Stimulated activated CD4-positive, alpha-beta T cell treated with anti-CD3 and anti-CD28 coated beads, Interleukin-1b, Interleukin-23, amount 100 ng/mL, for 4 hours (primary cell): ENCODE results near the gene PAX8.
"Not testable (repeated sequence)": the region's sequence is repeated elsewhere in the genome, so short reads cannot be mapped to it uniquely, and the experiment has no call there.

ENCODE experiments used
- DNase-seq, 2 donors: peaks; one replicate each; pipeline ENCODE4 v3.0.0-alpha.2; 2020; ENCODE audit warnings: low read depth in 2 of 2

The PAX8 gene

GRCh38 chr2:113278742-113279139, at the start of gene PAX8:
TSS of gene PAX8 (minus strand) at chr2:113278921. CDS start at chr2:113278394, 527 bp downstream.
- DNase-seq: no peak

GRCh38 chr2:113328043-113328442, 49.3 kb upstream of the PAX8 start:
- DNase-seq: no peak

GRCh38 chr2:113325161-113325731, 46.5 kb upstream of the PAX8 start:
- DNase-seq: not testable (repeated sequence)

- DNase-seq: peak; percentile 41 to 58
Observed at GRCh38 chr2:113324684-113325160, 46.0 kb upstream of the PAX8 start.

GRCh38 chr2:113323129-113323528, 44.4 kb upstream of the PAX8 start:
- not testable (repeated sequence) for DNase-seq

GRCh38 chr2:113320106-113320505, 41.4 kb upstream of the PAX8 start:
- DNase-seq: not testable (repeated sequence)

GRCh38 chr2:113318941-113319340, 40.2 kb upstream of the PAX8 start:
- not testable (repeated sequence) for DNase-seq

GRCh38 chr2:113316085-113316484, 37.4 kb upstream of the PAX8 start:
- DNase-seq: no peak

- not testable (repeated sequence) for DNase-seq
Observed at GRCh38 chr2:113314663-113315062, 35.9 kb upstream of the PAX8 start.

GRCh38 chr2:113314176-113314575, 35.5 kb upstream of the PAX8 start:
- not testable (repeated sequence) for DNase-seq

GRCh38 chr2:113311781-113312180, 33.1 kb upstream of the PAX8 start:
- DNase-seq: not testable (repeated sequence)

- DNase-seq: not testable (repeated sequence)
Observed at GRCh38 chr2:113311191-113311590, 32.5 kb upstream of the PAX8 start.

- no peak for DNase-seq
Observed at GRCh38 chr2:113309655-113310387, 31.1 kb upstream of the PAX8 start.

GRCh38 chr2:113308784-113309183, 30.1 kb upstream of the PAX8 start:
- DNase-seq: not testable (repeated sequence)

- not testable (repeated sequence) for DNase-seq
Observed at GRCh38 chr2:113306207-113306606, 27.5 kb upstream of the PAX8 start.

- DNase-seq: not testable (repeated sequence)
Observed at GRCh38 chr2:113305749-113306148, 27.0 kb upstream of the PAX8 start.

- no peak for DNase-seq
Observed at GRCh38 chr2:113305146-113305545, 26.4 kb upstream of the PAX8 start.

GRCh38 chr2:113304702-113305101, 26.0 kb upstream of the PAX8 start:
- no peak for DNase-seq

GRCh38 chr2:113302216-113302980, 23.7 kb upstream of the PAX8 start:
- DNase-seq: not testable (repeated sequence)

GRCh38 chr2:113300281-113300680, 21.6 kb upstream of the PAX8 start:
- no peak for DNase-seq

GRCh38 chr2:113298176-113298575, 19.5 kb upstream of the PAX8 start:
- no peak for DNase-seq

GRCh38 chr2:113297590-113297989, 18.9 kb upstream of the PAX8 start:
- DNase-seq: peak; percentile 1 to 25
